SK-N-SH (cell line): ENCODE results near the gene FOSL1. TPM values are rescaled to one million over a fixed set of nuclear protein-coding genes. Genes with fewer than 3 reads are reported as not detected.

Source experiments
- CTCF ChIA-PET: fragments of 300-600, 350-600 bp; formaldehyde crosslinking; extraction: SDS; loops from one replicate; lab custom pipeline; 2021; lab: Yijun Ruan, JAX
- POLR2A ChIA-PET: fragments of 350-600 bp; sonication (Branson Sonifier 250); formaldehyde crosslinking; extraction: SDS; loops from one replicate; lab custom pipeline; 2020; ENCODE audit warnings: antibody characterized with exemption, inconsistent platforms; lab: Yijun Ruan, JAX
- DNase-seq: peaks from one replicate; pipeline ENCODE4 v3.0.0; 2012
- H2AFZ ChIP-seq: fragments of 200-600 bp; sonication (generic); 2 replicates; pipeline ENCODE4 v1.8.1; 2016; ENCODE audit warnings: antibody characterized with exemption, mild to moderate bottlenecking, low read depth
- H3F3A ChIP-seq: fragments of 200-600 bp; sonication (generic); replicated peaks from 2 replicates; pipeline ENCODE3; 2016; ENCODE audit warnings: antibody characterized with exemption, mild to moderate bottlenecking; ENCODE audit not compliant: insufficient read depth
- H3K27ac ChIP-seq, 2 experiments: fragments of 200-500 bp in 1 of 2; fragments of 200-600 bp in 1 of 2; sonication (Bioruptor generic) in 1 of 2; sonication (generic), shearing (Covaris generic) in 1 of 2; 2 replicates each; pipeline versions ENCODE4 v1.5.1 to v1.6.1; 2014 to 2016; ENCODE audit warnings: low read depth in 2 of 2, inconsistent platforms in 1 of 2, low read length in 1 of 2, mild to moderate bottlenecking in 1 of 2, mixed read lengths in 1 of 2
- H3K27me3 ChIP-seq: fragments of 200-600 bp; sonication (generic), shearing (Covaris generic); 2 replicates; pipeline ENCODE4 v1.6.1; 2016; ENCODE audit warnings: mixed run types; ENCODE audit not compliant: insufficient read depth
- H3K36me3 ChIP-seq, 2 experiments: fragments of 200-500 bp in 1 of 2; fragments of 200-600 bp in 1 of 2; sonication (Bioruptor generic) in 1 of 2; sonication (generic) in 1 of 2; replicated peaks in 1 of 2; 2 replicates each; pipeline versions ENCODE3 to v1.5.1; 2014 to 2016; ENCODE audit warnings: low read length in 1 of 2, mild to moderate bottlenecking in 1 of 2; ENCODE audit not compliant: insufficient read depth in 2 of 2, control insufficient read depth in 1 of 2
- H3K4me1 ChIP-seq, 2 experiments: fragments of 200-500 bp in 1 of 2; fragments of 200-600 bp in 1 of 2; sonication (Bioruptor generic) in 1 of 2; sonication (generic), shearing (Covaris generic) in 1 of 2; 2 replicates each; pipeline versions ENCODE4 v1.5.1 to v1.6.1; 2014 to 2016; ENCODE audit warnings: low read depth in 1 of 2, low read length in 1 of 2, mixed run types in 1 of 2; ENCODE audit not compliant: insufficient read depth in 2 of 2, control insufficient read depth in 1 of 2
- H3K4me2 ChIP-seq: fragments of 200-600 bp; sonication (generic), shearing (Covaris generic); 2 replicates; pipeline ENCODE4 v1.6.1; 2017; ENCODE audit warnings: mixed run types
- H3K4me3 ChIP-seq, 2 experiments: fragments of 200-500 bp in 1 of 2; fragments of 200-600 bp in 1 of 2; sonication (Bioruptor generic) in 1 of 2; sonication (generic), shearing (Covaris generic) in 1 of 2; 2 replicates each; pipeline versions ENCODE4 v1.5.1 to v1.8.1; 2014 to 2016; ENCODE audit warnings: low read depth in 2 of 2, inconsistent platforms in 1 of 2, low read length in 1 of 2, mild to moderate bottlenecking in 1 of 2, mixed read lengths in 1 of 2, moderate library complexity in 1 of 2
- H3K79me2 ChIP-seq: fragments of 200-600 bp; sonication (generic); 2 replicates; pipeline ENCODE4 v1.8.1; 2017; ENCODE audit warnings: mild to moderate bottlenecking; ENCODE audit not compliant: insufficient read depth
- H3K9ac ChIP-seq: fragments of 200-600 bp; sonication (generic); 2 replicates; pipeline ENCODE4 v1.6.1; 2017; ENCODE audit warnings: mixed run types
- H3K9me2 ChIP-seq: fragments of 200-600 bp; sonication (generic); 2 replicates; pipeline ENCODE4 v1.6.1; 2017; ENCODE audit warnings: mixed run types
- H3K9me3 ChIP-seq: fragments of 200-600 bp; sonication (generic); 2 replicates; pipeline ENCODE4 v1.6.1; 2017; ENCODE audit warnings: mixed run types, mild to moderate bottlenecking, moderate library complexity
- H4K20me1 ChIP-seq: fragments of 200-600 bp; sonication (generic); 2 replicates; pipeline ENCODE4 v1.6.1; 2017; ENCODE audit warnings: mild to moderate bottlenecking, mixed run types; ENCODE audit not compliant: insufficient read depth
- EP300 ChIP-seq, 2 experiments: IDR thresholded peaks; 2 replicates each; pipeline versions ENCODE4 v1.4.0 to v1.6.1; 2012; ENCODE audit warnings: borderline replicate concordance in 1 of 2, low read depth in 1 of 2, low read length in 1 of 2
- EZH2phosphoT487 ChIP-seq: fragments of 200-600 bp; sonication (generic); IDR thresholded peaks from 2 replicates; pipeline ENCODE4 v1.6.1; 2017; ENCODE audit warnings: low read depth, mixed run types, mild to moderate bottlenecking, antibody characterized with exemption, moderate library complexity, borderline replicate concordance
- FOSL2 ChIP-seq: IDR thresholded peaks from 2 replicates; pipeline ENCODE4 v1.4.0; 2012; ENCODE audit warnings: low read depth, mild to moderate bottlenecking, moderate library complexity, borderline replicate concordance
- GABPA ChIP-seq: IDR thresholded peaks from 2 replicates; pipeline ENCODE4 v1.4.0; 2012; ENCODE audit warnings: low read depth, mild to moderate bottlenecking
- MXI1 ChIP-seq: IDR thresholded peaks from 2 replicates; pipeline ENCODE4 v1.6.1; 2012; ENCODE audit warnings: mild to moderate bottlenecking, low read depth, low read length, improper control_type of control experiment
- POLR2AphosphoS5 ChIP-seq: IDR thresholded peaks from 2 replicates; pipeline ENCODE4 v1.6.1; 2012; ENCODE audit warnings: low read depth, low read length
- RAD21 ChIP-seq: IDR thresholded peaks from 2 replicates; pipeline ENCODE4 v1.6.1; 2012; ENCODE audit warnings: mild to moderate bottlenecking, low read length
- RXRA ChIP-seq: IDR thresholded peaks from 2 replicates; pipeline ENCODE4 v1.4.0; 2012; ENCODE audit warnings: low read depth, mild to moderate bottlenecking, borderline replicate concordance
- TCF12 ChIP-seq: IDR thresholded peaks from 2 replicates; pipeline ENCODE4 v1.4.0; 2012
- WGBS: methylation state at CpG from one replicate; pipeline ENCODE4 v1.1.6; 2017; ENCODE audit warnings: low lambda C conversion rate; 5-methylcytosine and 5-hydroxymethylcytosine counted together
- polyA plus RNA-seq, 3 experiments: library from polyadenylated mRNA; depleted of rRNA; stranded (reverse); fragments of >200 nt; gene quantifications; 2 replicates each; pipeline ENCODE4 v1.2.3, GENCODE V29; 2012
- TF ChIP-seq, protein P1 (sequence below): IDR thresholded peaks from 2 replicates; pipeline ENCODE4 v1.4.0; 2012; ENCODE audit warnings: low read depth, borderline replicate concordance
- TF ChIP-seq, protein P2 (sequence below): IDR thresholded peaks from 2 replicates; pipeline ENCODE4 v1.4.0; 2012; ENCODE audit warnings: low read depth

Gene FOSL1
- polyA plus RNA-seq, 1 of the 3 experiments (the other 2 are of a cell fraction): 30.1 TPM

DNA sequence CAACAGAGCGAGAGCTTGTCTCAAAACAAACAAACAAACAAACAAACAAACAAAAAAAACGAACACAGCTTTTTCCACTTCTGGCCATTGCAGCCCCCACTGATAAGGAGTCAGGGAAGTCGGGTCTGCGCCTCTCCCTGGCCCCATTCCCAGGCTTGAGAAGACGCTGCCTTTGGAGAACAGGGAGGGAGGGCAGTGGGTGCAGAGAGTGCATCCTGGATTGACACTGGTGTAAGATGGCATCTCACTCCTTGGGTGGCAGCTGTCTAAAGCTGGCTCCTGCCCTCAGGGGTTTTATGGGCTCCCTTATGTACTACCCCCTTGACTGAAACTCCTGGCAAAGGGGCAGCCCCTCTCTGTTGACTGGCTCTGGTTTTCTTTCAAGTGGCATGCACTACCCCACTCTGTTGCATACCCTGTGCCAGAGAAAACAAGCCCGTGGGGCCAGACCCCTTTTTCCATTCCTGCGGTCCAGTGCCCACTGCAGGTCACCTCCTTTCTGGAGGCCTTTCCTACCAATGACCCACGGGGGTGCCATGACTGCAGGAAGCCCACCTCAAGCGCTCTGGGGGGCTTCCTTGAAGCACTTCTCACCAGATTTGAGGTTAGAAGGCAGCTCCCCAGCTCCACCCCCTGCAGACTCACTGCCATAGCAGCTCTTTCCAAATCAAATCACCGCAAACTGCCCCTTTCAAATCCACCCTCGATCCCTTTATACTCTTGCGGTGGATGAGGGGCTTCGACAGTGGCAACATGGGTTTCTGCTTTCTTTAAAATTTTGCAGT lies 31.8 kb upstream of the FOSL1 start (continued):
- no peak for TF ChIP-seq EZH2phosphoT487

GRCh38 chr11:65928667-65929066 lies 28.5 kb upstream of the FOSL1 start:
- Histone ChIP-seq H3K27ac (no peak overlapping the region), H3K9me2 (no peaks in the 10 kb centered on the region), H3K9ac (no peak overlapping the region), H3K9me3 (no peaks in the 10 kb centered on the region), H3K4me1 (peaks cover 0 to 10% of the 10 kb centered on the region in 2 experiments; a peak in 2 of 4 replicates), H3K79me2 (no peaks in the 10 kb centered on the region), H3K36me3 (peaks cover 0 to 9% of the 10 kb centered on the region in 2 experiments), H3F3A (peaks cover 20% of the 10 kb centered on the region), H3K4me3 (no peak overlapping the region), H3K27me3 (no peaks in the 10 kb centered on the region), H3K4me2 (no peak overlapping the region), H2AFZ (no peak overlapping the region), H4K20me1 (no peaks in the 10 kb centered on the region)
- TF ChIP-seq RAD21 (no peak), FOSL2 (no peak), MXI1 (no peak)
- ChIA-PET CTCF (no interaction called here), POLR2A (no interaction called here)
- DNase-seq: no peak
- WGBS: 85% methylated on average over 6 of the region's 6 CpGs

DNA sequence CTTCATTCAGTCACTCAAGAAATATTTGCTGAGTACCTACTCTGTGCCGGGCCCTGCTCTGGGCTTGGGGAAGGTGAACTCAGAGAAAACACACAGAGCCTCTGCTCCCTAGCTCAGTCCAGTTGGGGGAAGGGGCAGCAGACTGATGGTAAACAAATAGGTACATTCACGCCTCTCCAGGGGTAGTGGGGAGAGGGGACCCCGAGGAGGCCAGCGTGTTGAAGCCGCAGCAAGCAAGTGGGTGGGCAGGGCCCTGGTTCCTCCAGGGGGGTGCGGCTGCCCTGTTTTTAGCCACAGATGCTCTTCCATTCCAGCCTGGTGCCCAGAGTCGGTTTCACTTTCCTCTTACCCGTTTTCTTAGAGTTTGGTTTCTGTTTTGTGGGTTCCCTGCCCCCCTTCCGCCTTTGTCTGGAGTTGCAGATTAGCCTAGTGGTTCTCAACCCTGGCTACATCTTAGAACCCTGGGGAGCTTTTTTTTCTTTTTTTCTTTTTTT lies 27.8 kb upstream of the FOSL1 start:
- H3K79me2 ChIP-seq: no peaks in the 10 kb centered on the region; the same call in 1 of the 2 replicates
- H3K4me2 ChIP-seq: no peak overlapping the region
- H3K9me2 ChIP-seq: no peaks in the 10 kb centered on the region
- H3K27ac ChIP-seq: no peak overlapping the region
- WGBS: 90% methylated on average over 9 of the region's 9 CpGs
- no peaks in the 10 kb centered on the region for H3K27me3 ChIP-seq
- no peak overlapping the region for H2AFZ ChIP-seq
- TF ChIP-seq, protein P1, sequence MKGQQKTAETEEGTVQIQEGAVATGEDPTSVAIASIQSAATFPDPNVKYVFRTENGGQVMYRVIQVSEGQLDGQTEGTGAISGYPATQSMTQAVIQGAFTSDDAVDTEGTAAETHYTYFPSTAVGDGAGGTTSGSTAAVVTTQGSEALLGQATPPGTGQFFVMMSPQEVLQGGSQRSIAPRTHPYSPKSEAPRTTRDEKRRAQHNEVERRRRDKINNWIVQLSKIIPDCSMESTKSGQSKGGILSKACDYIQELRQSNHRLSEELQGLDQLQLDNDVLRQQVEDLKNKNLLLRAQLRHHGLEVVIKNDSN: no peak
- TF ChIP-seq TCF12 (no peak), RXRA (no peak), POLR2AphosphoS5 (no peak), MXI1 (no peak), EP300 (IDR thresholded peaks at IDR 0.05; ENCODE audit: borderline replicate concordance in 1 of 2, low read depth in 1 of 2, low read length in 1 of 2) (no peak), GABPA (no peak)
- TF ChIP-seq, protein P2, sequence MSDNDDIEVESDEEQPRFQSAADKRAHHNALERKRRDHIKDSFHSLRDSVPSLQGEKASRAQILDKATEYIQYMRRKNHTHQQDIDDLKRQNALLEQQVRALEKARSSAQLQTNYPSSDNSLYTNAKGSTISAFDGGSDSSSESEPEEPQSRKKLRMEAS: no peak
- TF ChIP-seq, all 33 proteins: peak for 0
- no peak for DNase-seq
- Histone ChIP-seq H3K4me3 (no peak overlapping the region), H3K36me3 (peaks cover 0 to 17% of the 10 kb centered on the region in 2 experiments), H3K9me3 (no peaks in the 10 kb centered on the region), H3K4me1 (peaks cover 0 to 10% of the 10 kb centered on the region in 2 experiments; a peak in 2 of 4 replicates), H3K9ac (no peak overlapping the region), H3F3A (peaks cover 25% of the 10 kb centered on the region), H4K20me1 (no peaks in the 10 kb centered on the region)
- ChIA-PET POLR2A (no interaction called here), CTCF (interaction anchor here (0.8 kb wide), 1 partner anchor 40 kb away, joined by 3 read pairs; the partner anchor contains the start of gene FIBP)
